Fibroblast of lung (primary cell): ENCODE results near the gene GSE1. TPM values are rescaled to one million over a fixed set of nuclear protein-coding genes. Genes with fewer than 3 reads are reported as not detected.

Experiments used
- DNase-seq, 2 donors: peaks; one replicate each; pipeline versions ENCODE4 v3.0.0 to v3.0.0-alpha.2; 2010; ENCODE audit warnings: low read depth in 2 of 2
- H2AFZ ChIP-seq: 2 replicates; pipeline ENCODE4 v1.5.1; 2012; ENCODE audit warnings: low read length, control low read depth, inconsistent platforms
- H3K27ac ChIP-seq: 2 replicates; pipeline ENCODE4 v1.5.1; 2011; ENCODE audit warnings: low read length, control low read depth; ENCODE audit not compliant: insufficient read depth
- H3K27me3 ChIP-seq: 2 replicates; pipeline ENCODE4 v1.5.1; 2011; ENCODE audit warnings: mild to moderate bottlenecking, low read length; ENCODE audit not compliant: control insufficient read depth, insufficient read depth
- H3K36me3 ChIP-seq: 2 replicates; pipeline ENCODE4 v1.5.1; 2011; ENCODE audit warnings: low read length; ENCODE audit not compliant: control insufficient read depth, insufficient read depth
- H3K4me1 ChIP-seq: 2 replicates; pipeline ENCODE4 v1.5.1; 2011; ENCODE audit warnings: low read length; ENCODE audit not compliant: control insufficient read depth, insufficient read depth; ENCODE audit errors: extremely low read depth
- H3K4me2 ChIP-seq: 2 replicates; pipeline ENCODE4 v1.5.1; 2011; ENCODE audit warnings: low read length, control low read depth; ENCODE audit not compliant: insufficient read depth; ENCODE audit errors: extremely low read depth
- H3K4me3 ChIP-seq, 4 experiments: fragments of 200-600 bp in 1 of 4; sonication (generic) in 1 of 4; replicated peaks in 1 of 4; 2 replicates each; pipeline ENCODE4 v1.5.1; 2011 to 2016; ENCODE audit warnings: low read length in 4 of 4, low read depth in 3 of 4, mild to moderate bottlenecking in 3 of 4, control low read depth in 2 of 4, inconsistent platforms in 1 of 4, mixed read lengths in 1 of 4; ENCODE audit not compliant: insufficient read depth in 1 of 4; ENCODE audit errors: control extremely low read depth in 1 of 4
- H3K79me2 ChIP-seq: 2 replicates; pipeline ENCODE4 v1.5.1; 2012; ENCODE audit warnings: mild to moderate bottlenecking, low read length, inconsistent platforms; ENCODE audit not compliant: control insufficient read depth, insufficient read depth
- H3K9ac ChIP-seq: 2 replicates; pipeline ENCODE4 v1.5.1; 2011; ENCODE audit warnings: mild to moderate bottlenecking, low read length, control low read depth; ENCODE audit not compliant: insufficient read depth
- H3K9me3 ChIP-seq: 2 replicates; pipeline ENCODE4 v1.5.1; 2012; ENCODE audit warnings: low read depth, low read length; ENCODE audit not compliant: control insufficient read depth, insufficient read depth
- H4K20me1 ChIP-seq: 2 replicates; pipeline ENCODE4 v1.5.1; 2011; ENCODE audit warnings: low read length; ENCODE audit not compliant: control insufficient read depth, insufficient read depth; ENCODE audit errors: extremely low read depth
- EZH2 ChIP-seq: IDR thresholded peaks from 2 replicates; pipeline ENCODE4 v1.5.1; 2012; ENCODE audit warnings: low read length, control low read depth, mild to moderate bottlenecking; ENCODE audit errors: missing control alignments
- polyA plus RNA-seq, 2 donors: library from polyadenylated mRNA; depleted of rRNA in 1 of 2; stranded (reverse) in 1 of 2; unstranded in 1 of 2; fragments of >200 nt; gene quantifications; 2 replicates each; pipeline ENCODE4 v1.2.1, GENCODE V29; 2011 to 2012; ENCODE audit warnings: missing spikeins in 1 of 2
- total RNA-seq: library from RNA; depleted of rRNA; stranded (reverse); fragments of >200 nt; gene quantifications from 2 replicates; pipeline ENCODE4 v1.2.1, GENCODE V29; 2014
- TF ChIP-seq, protein P1 (sequence below), 2 donors: IDR thresholded peaks in 1 of 2; conservative IDR thresholded peaks in 1 of 2; 1 replicate in 1 of 2; 2 replicates in 1 of 2; pipeline ENCODE4 v1.5.1; 2011 to 2012; ENCODE audit warnings: low read length in 2 of 2, control low read depth in 1 of 2, inconsistent platforms in 1 of 2, low read depth in 1 of 2, mild to moderate bottlenecking in 1 of 2

Gene GSE1
- total and polyA plus RNA-seq, 2 donors (not counting 1 experiment from before 2014, with no cell fraction given), result 11.0 to 35.7 TPM

GRCh38 chr16:85644093-85644712, 31.1 kb downstream of the GSE1 start:
- H3K9ac ChIP-seq, result no peak overlapping the region
- H3K27me3 ChIP-seq, result no peaks in the 10 kb centered on the region
- no peaks in the 10 kb centered on the region for H3K36me3 ChIP-seq
- no peak overlapping the region for H3K4me3 ChIP-seq
- no peak for DNase-seq
- TF ChIP-seq, protein P1, sequence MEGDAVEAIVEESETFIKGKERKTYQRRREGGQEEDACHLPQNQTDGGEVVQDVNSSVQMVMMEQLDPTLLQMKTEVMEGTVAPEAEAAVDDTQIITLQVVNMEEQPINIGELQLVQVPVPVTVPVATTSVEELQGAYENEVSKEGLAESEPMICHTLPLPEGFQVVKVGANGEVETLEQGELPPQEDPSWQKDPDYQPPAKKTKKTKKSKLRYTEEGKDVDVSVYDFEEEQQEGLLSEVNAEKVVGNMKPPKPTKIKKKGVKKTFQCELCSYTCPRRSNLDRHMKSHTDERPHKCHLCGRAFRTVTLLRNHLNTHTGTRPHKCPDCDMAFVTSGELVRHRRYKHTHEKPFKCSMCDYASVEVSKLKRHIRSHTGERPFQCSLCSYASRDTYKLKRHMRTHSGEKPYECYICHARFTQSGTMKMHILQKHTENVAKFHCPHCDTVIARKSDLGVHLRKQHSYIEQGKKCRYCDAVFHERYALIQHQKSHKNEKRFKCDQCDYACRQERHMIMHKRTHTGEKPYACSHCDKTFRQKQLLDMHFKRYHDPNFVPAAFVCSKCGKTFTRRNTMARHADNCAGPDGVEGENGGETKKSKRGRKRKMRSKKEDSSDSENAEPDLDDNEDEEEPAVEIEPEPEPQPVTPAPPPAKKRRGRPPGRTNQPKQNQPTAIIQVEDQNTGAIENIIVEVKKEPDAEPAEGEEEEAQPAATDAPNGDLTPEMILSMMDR (conservative IDR thresholded peaks at IDR 0.05 in 1 of 2, IDR thresholded peaks at IDR 0.05 in 1 of 2; ENCODE audit: low read depth in 1 of 2, low read length in 2 of 2), result no peak
- no peak for TF ChIP-seq EZH2
- no peaks in the 10 kb centered on the region for H3K9me3 ChIP-seq
- no peaks in the 10 kb centered on the region for H4K20me1 ChIP-seq
- H3K27ac ChIP-seq, result no peak overlapping the region
- H3K4me2 ChIP-seq, result no peak overlapping the region
- H2AFZ ChIP-seq, result no peak overlapping the region
- no peaks in the 10 kb centered on the region for H3K79me2 ChIP-seq
- no peaks in the 10 kb centered on the region for H3K4me1 ChIP-seq

DNA sequence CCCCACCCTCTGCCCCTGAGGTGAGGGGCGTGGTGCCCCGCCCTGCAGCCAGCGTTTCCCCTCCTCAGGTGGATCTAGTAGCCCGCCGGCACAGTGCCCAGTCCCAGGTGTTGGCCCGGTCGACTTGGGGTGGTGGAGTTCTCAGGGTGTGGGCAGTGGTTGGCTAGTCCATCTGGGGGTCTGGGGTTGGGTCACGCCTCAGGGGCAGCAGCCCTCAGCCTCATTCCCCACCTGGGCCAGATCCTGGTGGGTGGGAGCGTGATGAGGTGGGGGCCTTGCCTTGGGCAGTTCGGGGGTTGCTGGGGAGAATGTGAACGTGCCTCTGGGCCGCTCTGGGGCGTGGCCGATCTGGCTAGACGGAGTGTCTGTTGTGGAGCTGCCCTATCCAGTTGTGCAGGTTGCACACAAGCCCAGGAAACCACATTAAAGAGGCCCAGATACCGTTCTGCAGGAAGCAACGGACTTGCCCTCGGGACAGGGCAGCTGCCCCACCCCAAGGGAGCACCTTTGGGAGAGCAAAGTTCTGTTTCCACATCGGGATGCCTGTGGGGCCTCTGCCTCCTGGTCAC, 32.0 kb downstream of the GSE1 start:
- TF ChIP-seq, protein P1 (conservative IDR thresholded peaks at IDR 0.05 in 1 of 2, IDR thresholded peaks at IDR 0.05 in 1 of 2; ENCODE audit: low read depth in 1 of 2, low read length in 2 of 2), result no peak
- no peak for TF ChIP-seq EZH2
- Histone ChIP-seq H3K27me3 (no peaks in the 10 kb centered on the region), H3K27ac (no peak overlapping the region), H3K4me2 (no peak overlapping the region), H4K20me1 (no peaks in the 10 kb centered on the region), H3K36me3 (no peaks in the 10 kb centered on the region), H3K4me3 (no peak overlapping the region), H3K9ac (no peak overlapping the region), H3K79me2 (no peaks in the 10 kb centered on the region), H2AFZ (no peak overlapping the region), H3K9me3 (no peaks in the 10 kb centered on the region), H3K4me1 (no peaks in the 10 kb centered on the region)
- no peak for DNase-seq

DNA sequence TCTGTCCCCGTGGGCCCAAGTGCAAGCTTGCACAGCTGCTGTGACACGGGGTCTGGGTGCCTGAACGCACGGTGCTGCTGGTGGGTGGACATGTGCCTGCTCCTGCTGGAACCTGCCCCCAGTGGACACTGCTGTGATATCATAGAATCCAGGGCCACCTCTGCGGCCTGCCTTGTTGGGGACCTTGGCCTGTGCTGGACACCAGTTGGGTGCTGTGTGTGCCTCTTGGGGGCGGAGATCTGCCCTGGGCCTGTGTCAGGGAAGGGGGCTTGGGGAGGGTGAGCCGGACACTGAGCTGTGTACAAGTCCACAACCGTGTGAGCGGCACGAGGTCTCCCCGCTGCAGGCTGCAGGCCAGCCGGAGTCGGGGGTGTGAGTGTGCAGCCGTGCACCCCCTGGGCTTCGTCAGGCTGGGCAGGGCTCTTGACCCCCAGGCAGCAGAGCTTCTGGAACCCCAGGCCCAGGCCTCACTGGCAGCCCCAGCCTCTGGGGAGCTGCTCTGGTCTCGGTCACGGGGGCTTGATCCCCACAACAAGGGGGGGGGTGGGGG, 33.3 kb downstream of the GSE1 start:
- Histone ChIP-seq H3K36me3 (no peaks in the 10 kb centered on the region), H4K20me1 (no peaks in the 10 kb centered on the region), H2AFZ (no peak overlapping the region), H3K79me2 (no peaks in the 10 kb centered on the region), H3K4me1 (no peaks in the 10 kb centered on the region), H3K9me3 (no peaks in the 10 kb centered on the region), H3K27ac (no peak overlapping the region), H3K27me3 (no peaks in the 10 kb centered on the region), H3K4me2 (no peak overlapping the region), H3K9ac (no peak overlapping the region), H3K4me3 (no peak overlapping the region)
- DNase-seq, result no peak
- TF ChIP-seq, protein P1 (conservative IDR thresholded peaks at IDR 0.05 in 1 of 2, IDR thresholded peaks at IDR 0.05 in 1 of 2; ENCODE audit: low read depth in 1 of 2, low read length in 2 of 2), result no peak
- TF ChIP-seq EZH2, result no peak
